Measurements from ENCODE around the gene ADGRB3.
A peak's percentile ranks its signal among the peaks of the same experiment; 100 is the strongest.
"Not testable (repeated sequence)": the region's sequence is repeated elsewhere in the genome, so short reads cannot be mapped to it uniquely, and the experiment has no call there.

ADGRB3 gene

DNA sequence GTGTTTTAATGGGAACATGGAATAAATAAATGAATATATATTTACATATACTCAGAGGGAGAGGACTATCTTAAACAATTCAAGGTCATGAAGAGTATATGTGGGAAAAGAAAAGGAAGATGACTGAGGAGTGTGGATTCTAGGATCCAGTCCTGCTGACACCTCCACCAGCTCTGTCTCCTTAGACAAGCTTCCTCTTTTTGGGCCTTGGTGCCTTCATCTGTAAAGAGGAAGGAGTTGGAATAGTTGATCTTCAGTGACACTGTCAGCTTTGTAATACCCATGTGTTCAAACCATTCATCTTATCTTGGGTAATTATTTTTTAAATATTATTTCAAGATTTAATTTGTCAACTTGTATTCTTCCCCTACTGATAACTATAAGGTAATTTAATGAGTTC is 338.0 kb downstream of the ADGRB3 start:
- DNase-seq = no peak

DNA sequence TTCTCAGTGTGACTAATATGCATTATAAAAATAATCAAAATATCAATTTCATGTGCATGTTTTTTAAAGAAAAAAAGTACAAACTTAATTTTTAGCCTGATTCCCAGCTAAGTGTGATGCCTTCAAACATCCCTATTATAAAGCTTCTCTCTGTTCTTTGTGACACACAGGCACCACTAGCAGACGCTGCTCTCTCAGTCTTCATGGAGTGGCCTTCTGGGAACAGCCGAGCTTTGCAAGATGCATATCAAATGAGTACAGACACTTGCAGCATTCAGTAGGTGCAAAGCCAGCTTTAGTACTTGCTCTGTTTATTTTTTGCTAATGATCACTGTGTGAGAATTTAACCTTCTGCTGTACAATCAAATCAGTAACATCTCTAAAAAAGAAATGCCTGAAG is 340.0 kb downstream of the ADGRB3 start:
- peak; percentile 80 for DNase-seq

- DNase-seq = peak; percentile 11
Measured at GRCh38 chr6:68975816-68976215, 340.7 kb downstream of the ADGRB3 start.

- no peak for DNase-seq
Measured at GRCh38 chr6:68976260-68976659, 341.2 kb downstream of the ADGRB3 start.

DNA sequence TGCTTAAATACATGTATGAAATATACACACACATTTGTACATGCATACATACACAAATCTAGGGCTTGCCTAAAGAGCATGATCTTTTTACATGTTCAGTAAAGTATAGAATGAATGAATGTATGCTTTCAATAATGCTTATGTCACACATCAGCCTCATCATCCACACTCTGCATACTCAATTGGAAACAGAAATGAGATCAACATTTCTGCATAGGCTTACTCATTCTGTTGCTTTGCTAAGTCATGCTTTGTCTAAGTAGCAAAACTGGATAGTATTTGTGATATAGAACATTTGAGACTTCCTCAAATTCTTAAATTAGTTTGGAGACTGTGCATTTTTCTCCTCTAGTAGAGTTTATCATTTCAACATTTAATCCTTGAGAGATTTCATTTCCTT is 343.3 kb downstream of the ADGRB3 start:
- DNase-seq = no peak

DNA sequence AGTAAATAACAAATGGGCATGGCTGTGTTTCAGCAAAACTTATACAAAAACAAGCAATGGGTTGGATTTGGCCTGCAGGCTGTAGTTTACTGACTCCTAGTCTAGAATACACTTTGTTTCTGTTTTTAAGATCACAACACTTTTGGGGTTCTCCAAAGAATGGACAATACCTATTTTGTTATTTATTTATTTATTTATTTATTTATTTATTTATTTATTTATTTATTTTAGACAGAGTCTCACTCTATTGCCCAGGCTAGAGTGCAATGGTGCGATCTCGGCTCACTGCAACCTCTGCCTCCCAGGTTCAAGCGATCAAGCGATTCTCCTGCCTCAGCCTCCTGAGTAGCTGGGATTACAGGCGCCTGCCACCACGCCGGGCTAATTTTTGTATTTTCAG is 346.6 kb downstream of the ADGRB3 start:
- not testable (repeated sequence) for DNase-seq

DNA sequence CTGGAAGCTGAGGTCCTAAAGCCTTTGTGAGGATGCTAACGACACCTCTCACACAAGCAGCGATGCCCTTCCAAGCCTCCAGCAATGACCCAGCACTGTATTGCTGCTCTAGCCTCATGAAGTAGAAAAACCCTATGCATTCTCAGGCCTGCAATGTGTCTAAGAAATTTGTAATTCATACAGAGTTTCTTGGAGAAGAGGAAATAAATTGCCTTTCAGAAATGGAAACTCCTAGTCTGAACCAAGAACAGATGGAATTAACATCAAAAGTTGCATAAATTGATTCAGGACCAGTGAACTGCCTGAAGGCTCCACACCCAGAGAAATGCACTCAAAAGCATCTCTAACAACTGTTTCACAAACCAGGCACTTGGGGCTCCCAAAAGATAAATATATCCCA is 353.6 kb downstream of the ADGRB3 start:
- no peak for DNase-seq

GRCh38 chr6:68990317-68990716 is 355.2 kb downstream of the ADGRB3 start:
- peak; percentile 6 for DNase-seq

DNA sequence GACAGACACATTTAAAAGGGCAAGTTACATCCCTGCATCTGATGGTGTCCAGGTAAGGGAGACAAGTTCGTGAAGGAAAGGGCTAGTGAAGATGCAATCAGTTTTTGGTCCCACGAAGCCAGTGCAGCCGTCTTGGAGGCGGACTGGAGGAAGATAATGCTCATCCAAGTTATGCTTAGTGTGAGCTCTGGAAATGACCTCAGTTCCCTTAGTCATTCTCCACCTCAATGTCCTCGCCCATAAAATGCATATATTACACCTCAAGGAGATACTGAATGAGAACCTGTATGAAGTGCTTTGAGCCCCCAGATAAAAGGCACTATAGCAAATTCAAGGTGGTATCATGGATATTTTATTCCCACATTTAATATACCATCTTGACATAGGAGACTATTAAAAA is 358.8 kb downstream of the ADGRB3 start:
- DNase-seq = no peak

DNA sequence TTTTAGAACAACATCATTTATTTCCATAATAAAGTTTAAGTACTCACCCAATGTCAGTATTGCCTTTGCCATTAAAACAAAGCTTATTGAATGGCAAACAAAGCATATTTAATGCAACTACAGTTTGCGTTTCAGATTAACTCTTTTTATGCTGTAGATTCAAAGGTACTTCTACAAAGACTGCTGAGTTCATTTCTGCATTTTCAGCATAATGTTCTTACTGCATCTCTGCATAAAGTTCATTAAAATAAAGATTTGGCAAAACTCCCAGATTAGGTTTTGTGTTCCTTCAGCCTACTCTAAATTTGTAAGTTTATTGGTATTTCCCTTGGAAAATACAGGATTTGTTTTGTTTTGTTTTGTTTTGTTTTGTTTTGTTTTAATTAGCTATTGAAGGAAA is 359.4 kb downstream of the ADGRB3 start:
- peak; percentile 10 for DNase-seq

DNA sequence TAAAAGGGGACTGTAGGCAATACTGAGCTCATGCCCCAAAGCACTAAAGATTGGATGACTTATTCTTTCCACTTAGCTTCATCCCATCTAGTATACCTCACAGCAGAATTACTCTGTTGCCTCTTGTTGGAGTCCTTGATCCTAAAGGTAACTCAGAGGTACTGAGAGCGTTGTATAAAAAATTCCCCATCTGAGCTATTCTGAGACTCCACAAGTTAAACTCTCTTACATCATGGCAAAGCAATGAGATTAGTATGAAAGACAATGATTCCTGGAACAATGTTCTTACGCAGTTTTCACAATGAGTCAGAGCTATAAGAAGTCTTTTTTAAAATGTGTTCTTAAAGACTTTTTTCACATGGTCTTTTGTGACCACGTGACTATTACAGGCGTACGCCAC is 370.1 kb downstream of the ADGRB3 start:
- DNase-seq = no peak

DNA sequence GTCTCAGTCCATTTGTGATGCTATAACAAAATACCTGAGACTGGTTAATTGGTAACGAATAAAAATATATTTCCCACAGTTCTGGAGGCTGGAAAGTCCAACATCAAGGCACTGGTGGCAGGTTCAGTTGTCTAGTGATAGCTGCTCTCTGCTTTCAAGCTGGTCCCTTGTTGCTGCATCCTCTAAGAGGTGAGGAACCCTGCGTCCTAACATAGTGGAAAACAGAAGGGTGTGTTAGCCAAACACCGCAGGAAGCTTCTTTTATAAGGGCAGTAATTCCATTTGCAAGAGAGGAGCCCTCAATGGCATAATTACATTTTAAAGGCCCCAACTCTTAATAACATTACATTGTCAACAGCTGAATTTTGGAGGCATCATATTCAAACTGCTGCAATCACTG is 372.7 kb downstream of the ADGRB3 start:
- no peak for DNase-seq

GRCh38 chr6:69012211-69012610 is 377.1 kb downstream of the ADGRB3 start:
- DNase-seq = peak; percentile 86

DNA sequence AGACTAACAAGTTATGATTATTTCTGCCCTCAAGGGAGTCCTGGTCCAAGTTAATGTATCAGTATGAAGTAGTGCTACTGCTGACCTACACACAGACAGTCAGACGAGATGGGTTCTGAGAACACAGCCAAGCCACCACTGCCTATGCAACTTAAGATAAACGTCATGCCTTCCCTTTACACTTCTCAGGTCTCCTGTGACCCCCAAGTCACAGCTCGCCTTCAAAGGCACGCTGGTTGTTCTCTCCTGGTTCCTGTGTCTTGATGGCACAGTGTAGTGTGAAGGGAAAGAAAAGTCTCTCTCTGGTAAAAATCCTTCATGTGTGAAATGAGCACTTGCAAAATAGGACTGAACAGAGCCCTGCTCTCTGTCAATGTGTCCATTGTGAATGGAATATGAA is 377.8 kb downstream of the ADGRB3 start:
- peak; percentile 62 for DNase-seq

DNA sequence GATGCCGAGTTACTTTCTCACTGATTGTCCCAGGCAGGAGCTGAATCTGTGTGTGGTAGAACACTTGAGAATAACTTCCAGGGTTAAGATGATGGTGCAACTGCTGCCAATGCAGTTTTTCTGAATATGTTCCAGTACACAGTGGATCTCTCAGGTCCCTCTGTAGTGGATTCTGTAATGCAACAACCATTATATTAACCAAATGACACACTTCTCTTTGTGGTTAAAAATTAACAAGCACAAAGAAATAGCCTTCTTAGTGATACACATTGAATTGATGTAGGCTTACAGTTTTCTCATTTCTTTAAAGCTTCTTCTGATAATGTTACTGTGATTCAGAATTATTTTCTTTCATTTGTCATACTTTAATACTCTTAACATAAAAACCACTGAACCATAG is 383.8 kb downstream of the ADGRB3 start:
- no peak for DNase-seq

GRCh38 chr6:69019832-69020231 is 384.8 kb downstream of the ADGRB3 start:
- DNase-seq = no peak

- no peak for DNase-seq
Measured at GRCh38 chr6:69022993-69023392, 387.9 kb downstream of the ADGRB3 start.

DNA sequence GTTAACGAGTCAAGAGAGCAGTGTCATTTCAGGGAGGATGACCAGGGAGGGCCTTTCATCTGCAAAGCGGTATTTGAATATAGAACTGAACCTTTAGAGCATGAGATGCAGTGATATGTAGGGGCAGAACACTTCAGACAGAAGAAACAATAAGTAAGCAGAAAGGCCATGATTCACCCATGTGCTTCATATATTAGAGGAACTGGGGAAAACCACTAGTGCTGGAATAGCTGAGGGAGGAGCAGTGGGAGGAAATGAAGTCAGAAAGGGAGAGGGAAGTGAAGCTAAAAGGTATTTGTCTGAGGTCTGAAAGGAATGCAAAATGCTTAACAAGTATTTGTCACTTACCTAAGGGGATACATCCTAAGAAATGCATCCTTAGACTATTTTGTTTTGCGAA is 391.2 kb downstream of the ADGRB3 start:
- no peak for DNase-seq

- no peak for DNase-seq
Measured at GRCh38 chr6:69026715-69027114, 391.6 kb downstream of the ADGRB3 start.

DNA sequence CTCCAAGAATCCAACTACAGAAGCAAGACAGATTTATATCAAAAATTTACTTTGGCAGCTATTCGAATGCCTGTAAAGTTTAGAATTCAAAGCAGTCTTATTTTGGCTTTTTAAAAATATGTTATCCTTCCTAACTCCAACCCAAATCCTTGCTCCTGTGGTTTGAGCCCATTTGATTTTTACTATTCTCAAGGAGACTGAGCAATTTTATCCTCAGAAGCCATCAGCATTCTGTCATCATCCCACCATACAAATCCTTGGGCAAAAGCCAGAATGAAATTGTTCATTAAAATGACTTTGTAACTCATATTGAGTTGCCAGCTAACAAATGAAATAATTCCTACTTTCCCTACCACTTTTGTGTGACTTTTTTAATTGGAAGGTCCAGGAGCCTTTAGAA is 392.8 kb downstream of the ADGRB3 start:
- DNase-seq = no peak

DNA sequence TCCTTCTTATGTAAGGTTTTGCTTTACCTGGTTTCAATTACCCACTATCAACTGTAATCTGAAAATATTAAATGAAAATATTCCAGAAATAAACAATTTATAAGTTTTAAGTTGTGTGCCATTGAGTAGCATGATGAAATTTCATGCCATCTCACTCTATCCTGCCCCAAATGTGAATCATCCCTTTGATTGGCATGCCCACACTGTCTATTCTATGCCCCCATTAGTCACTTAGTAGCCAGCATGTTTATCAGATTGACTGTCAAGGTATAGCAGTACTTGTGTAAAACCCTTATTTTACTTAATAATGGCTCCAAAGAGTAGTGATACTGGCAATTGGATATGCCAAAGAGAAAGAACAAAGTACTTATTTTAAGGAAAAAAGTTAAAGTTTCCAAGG is 403.8 kb downstream of the ADGRB3 start:
- DNase-seq = no peak

GRCh38 chr6:69042297-69042696 is 407.2 kb downstream of the ADGRB3 start:
- no peak for DNase-seq

DNA sequence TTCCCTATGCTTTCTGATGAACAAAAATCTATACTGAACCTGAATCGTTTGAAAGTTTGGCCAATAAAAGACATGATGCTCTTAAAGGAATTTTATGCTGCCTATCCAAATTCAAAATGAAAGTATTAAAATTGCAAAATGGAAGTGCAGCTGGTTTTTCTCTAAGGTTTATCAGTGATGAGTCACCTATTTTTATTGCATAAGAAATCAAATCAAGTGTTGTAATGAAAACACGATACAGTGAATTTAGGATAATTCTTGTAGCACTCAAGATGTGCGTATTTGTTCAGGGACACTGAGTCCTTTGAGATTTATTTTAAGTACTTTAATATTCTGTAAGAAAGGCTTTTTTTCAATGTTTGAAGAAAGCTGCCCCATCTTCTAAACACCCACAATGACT is 409.5 kb downstream of the ADGRB3 start:
- no peak for DNase-seq

DNA sequence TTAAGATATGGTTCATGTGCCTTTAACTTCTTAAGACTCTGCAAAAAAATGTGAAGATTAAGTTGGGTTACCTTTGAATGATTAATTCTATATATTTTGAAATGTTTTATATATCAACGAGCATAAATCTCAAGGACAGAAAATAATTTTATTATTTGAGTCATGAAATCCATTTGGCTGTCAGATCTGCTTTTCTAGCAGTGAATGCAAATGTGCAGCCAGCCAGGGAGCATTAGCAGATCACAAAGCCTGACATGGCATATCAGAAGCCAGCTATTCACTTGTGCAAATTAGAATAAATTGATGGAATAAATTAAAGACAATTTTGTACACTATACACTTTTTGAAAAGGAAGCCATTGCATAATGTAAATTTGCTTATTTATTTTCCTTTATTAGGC is 424.3 kb downstream of the ADGRB3 start:
- DNase-seq = peak; percentile 72

DNA sequence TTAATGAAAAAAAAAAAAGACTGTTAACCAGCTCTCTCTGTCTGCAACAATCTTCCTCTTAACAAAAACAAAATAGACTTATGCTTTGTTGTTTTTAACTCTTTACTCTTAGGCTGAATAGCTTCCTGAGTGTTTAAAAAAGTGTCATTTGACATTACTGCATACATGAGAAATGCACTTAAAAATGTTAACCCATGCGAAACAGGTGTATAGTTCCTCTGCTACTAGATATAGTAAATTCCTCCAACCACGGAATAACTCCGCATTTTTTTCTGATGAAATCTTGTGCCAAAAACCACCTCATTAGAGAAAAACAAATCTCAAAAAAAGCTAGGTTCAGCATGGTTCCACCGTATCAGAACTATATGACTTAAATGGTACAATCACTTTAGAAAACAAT is 426.0 kb downstream of the ADGRB3 start:
- peak; percentile 23 for DNase-seq

DNA sequence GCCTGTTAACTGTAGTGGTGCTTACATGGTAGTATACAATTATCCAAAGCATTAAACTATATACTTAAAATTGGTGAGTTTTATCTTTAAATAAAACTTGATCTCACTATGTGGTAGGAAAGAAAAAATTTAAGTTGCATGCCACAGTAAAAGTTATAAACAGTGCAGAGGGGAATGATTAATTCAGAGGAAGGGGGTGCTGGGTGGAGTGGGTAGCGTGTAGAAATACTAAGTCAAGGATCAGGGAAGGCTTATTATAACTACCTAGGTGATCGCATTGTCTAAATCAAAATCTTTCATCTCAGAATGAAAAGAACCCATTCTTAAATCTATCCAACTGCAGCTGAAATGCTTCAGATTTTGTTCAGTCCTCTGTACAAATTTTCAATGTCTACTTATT is 428.3 kb downstream of the ADGRB3 start:
- no peak for DNase-seq

Measured in eye (tissue), 1 donor.